Stimulated activated CD8-positive, alpha-beta memory T cell treated with anti-CD3 and anti-CD28 coated beads, Interleukin-12 subunit alpha, Interleukin-12 subunit beta, amount 100 ng/mL, for 4 hours (primary cell): ENCODE measurements around the gene SHISA9.

Experiments
- DNase-seq: peaks from one replicate; pipeline ENCODE4 v3.0.0-alpha.2; 2020; ENCODE audit warnings: low read depth

Gene SHISA9

GRCh38 chr16:13076878-13077277 lies 175.5 kb downstream of the SHISA9 start:
- no peak for DNase-seq

- DNase-seq = no peak
Measured at GRCh38 chr16:13077816-13078215, 176.4 kb downstream of the SHISA9 start.

GRCh38 chr16:13080531-13080930 lies 179.1 kb downstream of the SHISA9 start:
- no peak for DNase-seq

GRCh38 chr16:13081825-13082331 lies 180.5 kb downstream of the SHISA9 start:
- no peak for DNase-seq

- DNase-seq = no peak
Measured at GRCh38 chr16:13083681-13084080, 182.3 kb downstream of the SHISA9 start.

- DNase-seq = no peak
Measured at GRCh38 chr16:13084331-13084730, 182.9 kb downstream of the SHISA9 start.

- DNase-seq = no peak
Measured at GRCh38 chr16:13093661-13094060, 192.3 kb downstream of the SHISA9 start.

- DNase-seq = no peak
Measured at GRCh38 chr16:13095061-13095460, 193.7 kb downstream of the SHISA9 start.

GRCh38 chr16:13098536-13098935 lies 197.1 kb downstream of the SHISA9 start:
- DNase-seq = no peak

- no peak for DNase-seq
Measured at GRCh38 chr16:13099822-13100221, 198.4 kb downstream of the SHISA9 start.

- no peak for DNase-seq
Measured at GRCh38 chr16:13100970-13101369, 199.6 kb downstream of the SHISA9 start.

GRCh38 chr16:13101828-13102227 lies 200.4 kb downstream of the SHISA9 start:
- DNase-seq = no peak

- DNase-seq = no peak
Measured at GRCh38 chr16:13102401-13102800, 201.0 kb downstream of the SHISA9 start.

- DNase-seq = no peak
Measured at GRCh38 chr16:13103831-13104530, 202.6 kb downstream of the SHISA9 start.

GRCh38 chr16:13104772-13105171 lies 203.4 kb downstream of the SHISA9 start:
- no peak for DNase-seq

- no peak for DNase-seq
Measured at GRCh38 chr16:13105427-13105826, 204.0 kb downstream of the SHISA9 start.

- no peak for DNase-seq
Measured at GRCh38 chr16:13106464-13106863, 205.1 kb downstream of the SHISA9 start.

GRCh38 chr16:13108126-13108525 lies 206.7 kb downstream of the SHISA9 start:
- no peak for DNase-seq

- no peak for DNase-seq
Measured at GRCh38 chr16:13109171-13109570, 207.8 kb downstream of the SHISA9 start.

GRCh38 chr16:13110124-13110796 lies 208.9 kb downstream of the SHISA9 start:
- no peak for DNase-seq

- DNase-seq = no peak
Measured at GRCh38 chr16:13111747-13112146, 210.3 kb downstream of the SHISA9 start.

- DNase-seq = no peak
Measured at GRCh38 chr16:13113741-13114140, 212.3 kb downstream of the SHISA9 start.

GRCh38 chr16:13118091-13118490 lies 216.7 kb downstream of the SHISA9 start:
- DNase-seq = no peak

GRCh38 chr16:13120091-13120490 lies 218.7 kb downstream of the SHISA9 start:
- DNase-seq = no peak
